NCI-H128 (cell line): ENCODE data around the gene PCBP3.

Experiments
- DNase-seq: peaks from one replicate; lab custom pipeline; 2025; ENCODE audit not compliant: unreplicated experiment; lab: John Stamatoyannopoulos, UW

The PCBP3 gene

DNA sequence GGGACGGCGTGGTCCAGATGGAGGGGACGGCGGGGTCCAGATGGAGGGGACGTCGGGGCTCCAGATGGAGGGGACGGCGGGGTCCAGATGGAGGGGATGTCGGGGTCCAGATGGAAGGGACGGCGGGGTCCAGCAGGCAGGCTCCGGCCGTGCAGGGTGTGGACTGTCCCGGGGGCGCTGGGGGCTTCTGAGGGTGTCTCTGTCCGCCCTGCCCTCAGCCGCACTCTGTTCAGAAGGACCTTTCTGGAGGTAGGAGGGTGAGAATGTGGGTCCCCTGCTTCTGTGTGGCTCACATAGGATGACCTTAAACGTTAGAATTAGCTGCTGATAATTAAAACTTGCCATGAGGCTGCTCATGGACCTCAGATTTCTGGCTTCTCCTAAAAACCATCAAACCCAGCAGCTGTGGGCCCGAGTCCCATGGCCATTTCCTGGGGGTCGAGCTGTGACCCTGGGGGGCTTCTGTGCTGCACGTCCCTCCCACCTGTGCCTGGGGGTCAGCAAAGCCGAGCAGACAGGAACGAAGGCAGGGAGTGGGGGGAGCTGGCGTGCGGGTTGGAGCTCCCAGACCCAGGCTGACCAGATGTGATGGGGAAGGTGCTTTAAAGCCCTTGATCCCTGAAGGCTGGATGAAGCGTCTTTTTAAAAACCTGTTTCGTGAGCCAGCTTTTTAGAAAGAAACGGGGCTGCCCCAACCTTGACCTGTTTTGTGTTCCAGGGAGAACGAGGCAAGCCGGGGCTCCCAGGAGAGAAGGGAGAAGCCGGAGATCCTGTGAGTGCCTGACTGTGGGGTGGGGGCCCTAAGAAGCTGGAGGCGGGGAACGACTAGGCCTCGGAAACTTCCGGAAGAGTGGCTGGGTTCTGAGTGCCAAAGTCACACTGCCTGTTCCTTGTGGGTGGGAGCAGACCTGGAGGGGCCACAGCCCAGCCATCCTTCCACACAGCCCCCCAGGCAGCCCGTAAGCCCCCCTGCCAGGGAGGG is 345.1 kb downstream of the PCBP3 start:
- no peak for DNase-seq

DNA sequence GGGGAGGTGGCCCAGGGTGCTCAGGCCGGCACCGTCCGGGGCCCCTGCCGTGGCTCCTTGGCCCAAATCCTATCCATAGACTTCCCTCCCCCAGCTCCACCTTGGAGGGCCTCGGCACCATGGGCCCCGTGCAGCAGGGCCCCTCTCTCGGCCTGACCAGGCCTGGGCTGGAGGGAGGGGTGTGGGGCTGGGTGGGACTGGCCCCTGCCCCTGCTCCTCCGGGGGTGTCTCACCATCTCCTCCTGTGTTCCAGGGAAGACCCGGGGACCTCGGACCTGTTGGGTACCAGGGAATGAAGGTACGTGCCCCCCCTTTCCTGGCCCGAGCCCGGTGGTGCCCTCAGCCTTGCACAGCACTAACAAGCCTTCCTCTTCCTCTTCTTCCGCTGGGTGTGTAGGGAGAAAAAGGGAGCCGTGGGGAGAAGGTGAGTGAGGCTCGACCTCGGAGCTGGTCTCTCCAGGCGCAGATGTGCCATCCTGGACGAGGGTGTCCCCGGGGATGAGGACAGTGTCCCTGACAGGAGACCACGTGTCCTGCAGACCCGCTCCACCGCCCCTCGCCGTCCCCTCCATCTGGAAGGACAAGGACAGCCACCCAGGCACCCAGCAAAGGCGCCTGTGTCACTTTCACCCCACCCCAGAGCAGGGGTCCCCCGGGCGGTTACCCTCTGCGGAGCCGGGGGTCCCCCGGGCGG is 346.0 kb downstream of the PCBP3 start:
- DNase-seq = no peak

DNA sequence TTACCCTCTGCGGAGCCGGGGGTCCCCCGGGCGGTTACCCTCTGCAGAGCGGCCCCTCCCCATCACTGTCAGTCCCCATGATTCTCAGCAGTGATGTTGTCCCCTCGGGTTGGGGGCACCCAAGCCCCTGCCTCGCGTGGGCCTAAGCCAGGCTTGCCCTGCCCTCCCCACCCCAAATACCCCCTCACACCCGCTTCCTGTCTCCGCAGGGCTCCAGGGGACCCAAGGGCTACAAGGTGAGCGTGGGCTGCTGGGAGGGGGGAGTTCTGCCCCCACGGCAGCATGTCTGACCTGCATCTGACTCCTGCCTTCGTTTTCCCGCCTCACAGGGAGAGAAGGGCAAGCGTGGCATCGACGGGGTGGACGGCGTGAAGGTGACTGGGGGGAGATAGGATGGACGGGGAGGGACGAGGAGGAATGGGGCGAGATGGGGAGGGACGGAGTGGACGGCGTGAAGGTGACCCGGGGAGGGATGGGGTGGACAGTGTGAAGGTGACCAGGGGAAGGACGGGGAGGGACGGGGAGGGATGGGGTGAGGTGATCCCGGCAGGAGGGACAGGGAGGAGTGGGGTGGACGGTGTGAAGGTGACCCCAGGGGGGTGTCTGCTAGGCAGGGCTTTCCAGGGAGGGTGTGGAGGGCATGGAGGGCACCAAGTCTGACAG is 346.7 kb downstream of the PCBP3 start:
- no peak for DNase-seq

- DNase-seq = no peak
These were observed 347.4 kb downstream of the PCBP3 start for GRCh38 chr21:45990741-45991605.

- DNase-seq = no peak
These were observed 348.2 kb downstream of the PCBP3 start for GRCh38 chr21:45991606-45992300.
